ENCODE data around the gene STK32C.

Gene STK32C

DNA sequence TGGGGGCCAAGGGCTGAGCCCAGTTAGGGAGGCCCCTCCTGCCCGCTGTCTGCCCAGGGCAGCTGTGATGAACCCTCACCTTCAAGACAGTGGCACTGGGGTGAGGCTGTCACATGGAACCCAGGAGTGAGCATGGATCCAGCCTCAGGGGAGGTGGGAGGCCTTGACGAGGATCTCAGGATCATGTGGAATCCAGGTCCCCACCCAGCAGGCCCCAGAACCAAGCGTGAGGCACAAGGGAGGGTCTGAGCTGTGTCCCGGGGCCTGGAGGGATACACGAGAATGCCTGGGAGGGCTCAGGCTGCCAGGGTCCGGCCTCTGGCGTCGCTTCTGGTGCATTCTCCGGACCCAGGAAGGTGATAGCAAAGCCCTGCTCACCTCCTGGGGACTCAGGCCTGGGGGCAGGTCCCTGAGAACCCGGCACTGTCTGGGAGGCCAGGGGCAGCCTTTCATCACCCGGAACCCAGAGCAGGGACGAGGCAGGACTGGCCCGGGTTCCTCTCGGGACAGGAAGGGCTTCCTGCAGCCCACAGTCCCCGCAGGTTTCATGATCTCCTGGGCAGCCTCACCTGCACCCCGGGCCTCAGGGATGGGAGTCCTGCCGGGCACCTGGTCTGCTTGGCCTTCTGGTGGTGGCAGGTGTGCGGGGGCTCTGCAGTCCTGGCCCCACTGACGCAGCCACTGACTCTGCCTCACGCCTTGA, 103.5 kb downstream of the STK32C start:
- DNase-seq (ENCODE audit: low read depth, low spot score) = no peak
- Histone ChIP-seq H3K36me3 (ENCODE audit: insufficient read depth, insufficient read length, low read length) (no peaks in the 10 kb centered on the region), H3K27me3 (ENCODE audit: insufficient read depth, insufficient read length) (no peaks in the 10 kb centered on the region), H3K9me3 (ENCODE audit: insufficient read depth, low read length) (no peaks in the 10 kb centered on the region), H3K4me3 (ENCODE audit: insufficient read length, low read depth) (no peak overlapping the region), H3K4me1 (ENCODE audit: insufficient read depth, insufficient read length) (peaks cover 3% of the 10 kb centered on the region), H3K9ac (ENCODE audit: insufficient read length, low read depth) (no peak overlapping the region)
- TF ChIP-seq SUZ12 (IDR thresholded peaks at IDR 0.05; ENCODE audit: extremely low read depth, insufficient read depth, insufficient read length) (no peak), YY1 (IDR thresholded peaks at IDR 0.05; ENCODE audit: insufficient read depth, insufficient read length) (no peak), ZNF274 (IDR thresholded peaks at IDR 0.05; ENCODE audit: low read depth, low read length) (no peak)

DNA sequence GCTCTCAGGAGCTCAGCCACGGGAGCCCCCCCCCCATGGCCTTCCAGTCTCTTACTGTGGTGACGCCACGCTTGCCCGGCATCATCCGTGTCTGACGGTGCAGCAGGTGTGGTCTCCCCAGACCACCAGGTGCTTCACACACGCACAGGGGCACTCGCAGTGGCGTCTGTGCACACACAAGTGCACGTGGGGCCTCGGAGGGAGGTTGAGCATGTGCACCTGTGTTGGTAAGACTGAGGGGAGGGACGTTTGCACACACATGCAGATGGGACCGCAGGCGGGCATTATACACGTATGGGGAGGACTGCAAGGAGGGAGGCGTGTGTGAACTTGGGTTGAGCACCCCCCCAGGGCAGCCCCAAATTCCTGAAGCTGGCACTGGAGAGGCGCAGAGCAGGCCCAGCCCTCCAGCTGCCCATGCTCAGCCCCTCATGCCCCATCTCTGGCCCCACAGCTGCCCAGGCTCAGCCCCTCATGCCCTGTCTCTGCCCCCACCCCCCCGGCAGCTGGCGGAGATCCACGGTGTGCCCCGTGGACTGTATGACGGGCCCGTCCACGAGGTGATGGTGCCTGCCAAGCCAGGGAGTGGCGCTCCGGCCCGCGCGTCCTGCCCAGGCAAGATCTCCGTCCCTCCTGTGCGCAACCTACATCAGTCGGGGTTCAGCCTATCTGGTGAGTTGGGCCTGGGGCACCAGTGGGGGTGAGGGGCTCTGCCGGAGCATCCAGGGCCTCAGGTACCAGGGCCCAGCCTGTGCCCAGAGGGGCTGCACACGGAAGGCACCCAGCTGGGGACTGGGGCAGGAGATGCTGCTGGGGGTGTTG, 104.3 kb downstream of the STK32C start:
- H3K36me3 ChIP-seq (ENCODE audit: insufficient read depth, insufficient read length, low read length) = no peaks in the 10 kb centered on the region
- TF ChIP-seq ZNF274 (IDR thresholded peaks at IDR 0.05; ENCODE audit: low read depth, low read length) (no peak), SUZ12 (IDR thresholded peaks at IDR 0.05; ENCODE audit: extremely low read depth, insufficient read depth, insufficient read length) (no peak), YY1 (IDR thresholded peaks at IDR 0.05; ENCODE audit: insufficient read depth, insufficient read length) (no peak)
- no peaks in the 10 kb centered on the region for H3K9me3 ChIP-seq (ENCODE audit: insufficient read depth, low read length)
- no peak overlapping the region for H3K9ac ChIP-seq (ENCODE audit: insufficient read length, low read depth)
- H3K4me3 ChIP-seq (ENCODE audit: insufficient read length, low read depth) = no peak overlapping the region
- no peaks in the 10 kb centered on the region for H3K27me3 ChIP-seq (ENCODE audit: insufficient read depth, insufficient read length)
- DNase-seq (ENCODE audit: low read depth, low spot score) = no peak
- H3K4me1 ChIP-seq (ENCODE audit: insufficient read depth, insufficient read length) = peaks cover 3% of the 10 kb centered on the region

DNA sequence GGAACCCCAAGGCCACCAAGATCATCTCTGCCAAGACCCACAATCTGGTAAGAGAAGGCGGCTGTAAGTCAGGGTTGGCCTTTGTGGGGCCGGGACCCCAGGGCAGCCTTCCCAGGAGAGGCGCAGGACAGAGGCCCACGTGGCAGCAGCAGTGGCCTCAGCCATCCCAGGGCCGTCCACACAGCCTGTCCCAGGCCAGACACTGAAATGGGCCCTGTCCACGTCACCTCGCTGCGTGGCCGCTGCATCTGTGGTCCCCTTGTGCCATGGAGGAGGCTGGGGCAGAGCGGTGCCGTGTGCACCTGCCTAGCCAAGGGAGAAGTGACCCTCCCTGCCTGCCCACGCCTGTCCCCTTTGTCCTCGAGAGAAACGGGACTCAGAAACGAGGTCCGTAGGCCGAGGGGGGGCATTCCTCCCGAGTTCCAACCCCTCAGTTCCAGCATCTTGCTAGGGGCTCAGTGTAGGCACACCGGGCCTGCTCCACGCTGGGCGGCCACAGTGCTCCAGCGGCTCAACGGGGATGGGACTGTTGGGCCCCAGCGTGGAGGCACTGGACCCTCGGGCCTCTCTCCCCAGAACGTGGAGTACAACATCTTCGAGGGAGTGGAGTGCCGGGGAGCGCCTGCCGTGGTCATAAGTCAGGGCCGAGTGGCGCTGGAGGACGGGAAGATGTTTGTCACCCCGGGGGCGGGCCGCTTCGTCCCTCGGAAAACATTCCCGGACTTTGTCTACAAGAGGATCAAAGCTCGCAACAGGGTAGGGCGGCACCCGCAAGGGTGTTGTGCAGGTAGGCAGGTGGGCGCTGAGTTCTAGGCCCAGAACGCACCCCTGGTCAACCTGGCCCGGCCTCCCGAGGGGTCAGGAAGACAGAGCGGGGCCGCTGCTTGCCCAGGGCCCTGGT, 105.4 kb downstream of the STK32C start:
- H3K9me3 ChIP-seq (ENCODE audit: insufficient read depth, low read length) = no peaks in the 10 kb centered on the region
- peaks cover 3% of the 10 kb centered on the region for H3K4me1 ChIP-seq (ENCODE audit: insufficient read depth, insufficient read length)
- H3K27me3 ChIP-seq (ENCODE audit: insufficient read depth, insufficient read length) = no peaks in the 10 kb centered on the region
- no peak overlapping the region for H3K9ac ChIP-seq (ENCODE audit: insufficient read length, low read depth)
- TF ChIP-seq SUZ12 (IDR thresholded peaks at IDR 0.05; ENCODE audit: extremely low read depth, insufficient read depth, insufficient read length) (no peak), YY1 (IDR thresholded peaks at IDR 0.05; ENCODE audit: insufficient read depth, insufficient read length) (no peak), ZNF274 (IDR thresholded peaks at IDR 0.05; ENCODE audit: low read depth, low read length) (no peak)
- DNase-seq (ENCODE audit: low read depth, low spot score) = no peak
- H3K36me3 ChIP-seq (ENCODE audit: insufficient read depth, insufficient read length, low read length) = no peaks in the 10 kb centered on the region
- no peak overlapping the region for H3K4me3 ChIP-seq (ENCODE audit: insufficient read length, low read depth)

DNA sequence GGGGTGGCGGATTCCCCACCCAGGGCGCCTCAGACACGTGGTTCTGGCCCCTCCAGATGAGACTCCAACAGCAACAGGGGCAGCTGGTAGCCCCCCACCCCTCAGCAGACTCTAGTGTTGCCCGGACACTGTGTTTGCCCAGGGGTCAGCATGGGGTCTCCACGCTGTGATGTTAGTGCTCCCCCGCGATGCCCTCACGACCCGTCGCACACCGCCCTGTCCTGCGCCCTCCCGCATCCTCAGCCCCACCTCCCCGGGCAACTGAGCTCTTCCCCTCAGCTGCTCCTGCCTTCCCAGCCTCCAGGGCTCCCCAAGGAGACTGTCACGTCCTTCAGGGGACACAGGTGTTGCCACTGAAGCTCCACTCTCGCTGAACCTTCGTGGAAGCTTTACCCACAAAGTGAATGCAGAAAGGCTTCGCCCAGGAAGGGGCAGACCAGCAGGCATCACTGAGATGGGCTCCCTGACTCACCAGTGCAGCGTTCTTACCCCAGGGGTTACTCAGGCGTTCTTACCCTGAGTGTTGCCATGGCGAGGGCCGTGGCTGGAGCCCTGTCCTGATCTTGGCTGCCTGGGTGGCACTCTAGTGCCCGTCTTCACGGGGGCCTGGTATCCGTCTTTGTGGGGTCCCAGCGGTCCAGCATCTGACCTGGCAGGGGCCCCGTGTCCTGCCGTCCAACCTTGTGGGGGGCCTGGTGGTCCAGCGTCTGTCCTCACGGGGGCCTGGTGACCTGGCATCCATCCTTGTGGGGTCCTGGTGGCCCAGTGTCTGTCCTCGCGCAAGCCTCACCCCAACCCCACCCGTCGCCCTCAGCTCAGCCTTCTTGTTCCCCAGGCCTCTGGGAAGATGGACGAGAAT, 106.4 kb downstream of the STK32C start:
- Histone ChIP-seq H3K27me3 (ENCODE audit: insufficient read depth, insufficient read length) (no peaks in the 10 kb centered on the region), H3K4me3 (ENCODE audit: insufficient read length, low read depth) (no peak overlapping the region), H3K36me3 (ENCODE audit: insufficient read depth, insufficient read length, low read length) (no peaks in the 10 kb centered on the region), H3K9me3 (ENCODE audit: insufficient read depth, low read length) (no peaks in the 10 kb centered on the region), H3K9ac (ENCODE audit: insufficient read length, low read depth) (no peak overlapping the region), H3K4me1 (ENCODE audit: insufficient read depth, insufficient read length) (peaks cover 3% of the 10 kb centered on the region)
- DNase-seq (ENCODE audit: low read depth, low spot score) = no peak
- TF ChIP-seq SUZ12 (IDR thresholded peaks at IDR 0.05; ENCODE audit: extremely low read depth, insufficient read depth, insufficient read length) (no peak), ZNF274 (IDR thresholded peaks at IDR 0.05; ENCODE audit: low read depth, low read length) (no peak), YY1 (IDR thresholded peaks at IDR 0.05; ENCODE audit: insufficient read depth, insufficient read length) (no peak)

DNA sequence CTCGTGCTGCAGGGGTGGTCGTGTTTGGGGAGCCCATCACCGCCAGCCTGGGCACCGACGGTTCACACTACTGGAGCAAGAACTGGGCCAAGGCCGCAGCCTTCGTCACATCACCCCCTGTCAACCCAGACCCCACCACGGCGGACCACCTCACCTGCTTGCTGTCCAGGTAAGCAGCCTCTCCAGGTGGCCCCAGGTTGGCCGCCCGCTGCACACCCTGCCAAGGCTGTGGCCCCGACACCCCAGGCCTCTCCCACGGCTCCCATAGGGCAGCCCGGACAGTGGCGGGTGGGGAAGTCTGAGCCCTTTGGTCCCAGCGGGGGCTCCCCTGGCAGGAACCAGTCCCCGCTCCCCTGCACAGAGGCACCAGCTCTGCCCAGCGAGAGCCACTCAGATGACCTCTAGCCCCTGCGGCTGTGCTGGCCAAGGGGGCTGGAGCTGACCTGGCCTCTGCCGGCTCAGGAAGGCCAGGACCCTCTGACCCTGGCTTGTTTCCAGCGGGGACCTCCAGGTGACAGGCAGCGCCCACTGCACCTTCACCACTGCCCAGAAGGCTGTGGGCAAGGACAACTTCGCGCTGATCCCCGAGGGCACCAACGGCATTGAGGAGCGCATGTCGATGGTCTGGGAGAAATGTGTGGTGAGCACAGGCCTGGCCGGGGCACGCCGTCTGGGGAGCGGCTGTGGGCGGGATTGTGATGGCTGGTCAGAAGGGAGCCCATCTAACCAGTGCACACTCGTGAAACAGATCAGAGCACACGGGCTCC, 107.2 kb downstream of the STK32C start:
- Histone ChIP-seq H3K4me1 (ENCODE audit: insufficient read depth, insufficient read length) (peaks cover 3% of the 10 kb centered on the region), H3K4me3 (ENCODE audit: insufficient read length, low read depth) (no peak overlapping the region), H3K36me3 (ENCODE audit: insufficient read depth, insufficient read length, low read length) (no peaks in the 10 kb centered on the region), H3K9ac (ENCODE audit: insufficient read length, low read depth) (no peak overlapping the region), H3K9me3 (ENCODE audit: insufficient read depth, low read length) (no peaks in the 10 kb centered on the region), H3K27me3 (ENCODE audit: insufficient read depth, insufficient read length) (no peaks in the 10 kb centered on the region)
- DNase-seq (ENCODE audit: low read depth, low spot score) = no peak
- TF ChIP-seq YY1 (IDR thresholded peaks at IDR 0.05; ENCODE audit: insufficient read depth, insufficient read length) (no peak), ZNF274 (IDR thresholded peaks at IDR 0.05; ENCODE audit: low read depth, low read length) (no peak), SUZ12 (IDR thresholded peaks at IDR 0.05; ENCODE audit: extremely low read depth, insufficient read depth, insufficient read length) (no peak)

DNA sequence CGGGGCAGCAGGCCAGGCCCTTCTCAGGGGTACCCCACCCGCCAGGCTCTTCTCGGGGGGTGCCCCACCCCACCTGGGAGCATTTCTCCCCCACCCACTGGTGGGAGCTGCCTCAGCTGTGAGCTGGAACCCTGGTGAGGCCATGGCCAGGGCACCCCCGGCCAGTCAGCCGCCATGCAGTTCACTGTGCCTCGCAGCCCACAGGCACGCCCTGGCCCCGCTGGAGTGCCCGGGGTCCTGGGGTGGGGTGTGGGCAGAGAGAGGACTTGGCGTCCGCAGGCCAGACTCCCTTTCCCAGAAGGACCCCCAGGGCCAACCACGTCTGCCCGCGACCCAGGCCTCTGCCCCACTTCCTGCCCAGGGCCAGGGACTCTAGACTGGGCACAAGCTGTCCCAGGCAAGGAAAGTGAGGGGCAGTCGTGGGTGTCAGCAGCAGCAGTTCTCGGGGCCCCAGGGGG, 107.9 kb downstream of the STK32C start:
- Histone ChIP-seq H3K36me3 (ENCODE audit: insufficient read depth, insufficient read length, low read length) (no peaks in the 10 kb centered on the region), H3K9me3 (ENCODE audit: insufficient read depth, low read length) (no peaks in the 10 kb centered on the region), H3K4me1 (ENCODE audit: insufficient read depth, insufficient read length) (no peaks in the 10 kb centered on the region), H3K9ac (ENCODE audit: insufficient read length, low read depth) (no peak overlapping the region), H3K27me3 (ENCODE audit: insufficient read depth, insufficient read length) (no peaks in the 10 kb centered on the region), H3K4me3 (ENCODE audit: insufficient read length, low read depth) (no peak overlapping the region)
- TF ChIP-seq SUZ12 (IDR thresholded peaks at IDR 0.05; ENCODE audit: extremely low read depth, insufficient read depth, insufficient read length) = no peak
- no peak for TF ChIP-seq ZNF274 (IDR thresholded peaks at IDR 0.05; ENCODE audit: low read depth, low read length)
- TF ChIP-seq YY1 (IDR thresholded peaks at IDR 0.05; ENCODE audit: insufficient read depth, insufficient read length) = no peak
- no peak for DNase-seq (ENCODE audit: low read depth, low spot score)
